SW 1271 (cell line): ENCODE measurements around the gene RNF26.
A peak's percentile ranks its signal among the peaks of the same experiment; 100 is the strongest.
"Not testable (repeated sequence)": the region's sequence is repeated elsewhere in the genome, so short reads cannot be mapped to it uniquely, and the experiment has no call there.

Source experiments
- DNase-seq, 2 experiments: peaks; one replicate each; lab custom pipeline; 2025; lab: John Stamatoyannopoulos, UW

RNF26 gene

GRCh38 chr11:119371778-119372182 lies 37.5 kb downstream of the RNF26 start:
- no peak for DNase-seq

GRCh38 chr11:119372260-119373058 lies 38.1 kb downstream of the RNF26 start:
- no peak for DNase-seq

GRCh38 chr11:119373059-119373920 lies 39.0 kb downstream of the RNF26 start:
- DNase-seq: no peak

GRCh38 chr11:119373921-119374631 lies 39.7 kb downstream of the RNF26 start:
- DNase-seq: peak; percentile 20 to 74

- no peak for DNase-seq
Measured at GRCh38 chr11:119374632-119375336, 40.5 kb downstream of the RNF26 start.

GRCh38 chr11:119375337-119376196 lies 41.2 kb downstream of the RNF26 start:
- no peak for DNase-seq

GRCh38 chr11:119376197-119376847 lies 42.0 kb downstream of the RNF26 start:
- no peak for DNase-seq

- DNase-seq: no peak
Measured at GRCh38 chr11:119377112-119377901, 43.0 kb downstream of the RNF26 start.

GRCh38 chr11:119377961-119378667 lies 43.8 kb downstream of the RNF26 start:
- no peak for DNase-seq

GRCh38 chr11:119378851-119379465 lies 44.6 kb downstream of the RNF26 start:
- no peak for DNase-seq

GRCh38 chr11:119380160-119380826 lies 46.0 kb downstream of the RNF26 start:
- no peak for DNase-seq

GRCh38 chr11:119380827-119381180 lies 46.5 kb downstream of the RNF26 start:
- DNase-seq: no peak

GRCh38 chr11:119381181-119381988 lies 47.1 kb downstream of the RNF26 start, which contains the start of gene USP2:
Gene USP2, minus strand, starts transcription at chr11:119381690. Its CDS starts 8,210 bp downstream, at chr11:119373480.
- peak; percentile 80 to 96 for DNase-seq

- DNase-seq: no peak
Measured at GRCh38 chr11:119382101-119382500, 47.8 kb downstream of the RNF26 start.

- not testable (repeated sequence) for DNase-seq
Measured at GRCh38 chr11:119382513-119382912, 48.2 kb downstream of the RNF26 start.

- DNase-seq: no peak
Measured at GRCh38 chr11:119384332-119384731, 50.0 kb downstream of the RNF26 start.
